ENCODE data around the gene RNASEH1. TPM values are rescaled to one million over a fixed set of nuclear protein-coding genes. Genes with fewer than 3 reads are reported as not detected.

RNASEH1 gene
- total and polyA plus RNA-seq, 2 donors = 12.4 to 15.7 TPM

- Histone ChIP-seq H3K36me3 (ENCODE audit: control insufficient read depth in 2 of 2, insufficient read depth in 2 of 2, low read length in 1 of 2) (peaks cover 4 to 6% of the 10 kb centered on the region in 2 donors), H3K9me3 (ENCODE audit: control insufficient read depth in 2 of 2, insufficient read depth in 1 of 2, low read length in 1 of 2) (peaks cover 0 to 4% of the 10 kb centered on the region in 2 donors), H3K4me1 (ENCODE audit: control insufficient read depth in 2 of 2, insufficient read depth in 2 of 2, low read length in 2 of 2) (peaks cover 0 to 5% of the 10 kb centered on the region in 2 donors), H3K27ac (ENCODE audit: low read depth in 1 of 2, low read length in 1 of 2) (no peak overlapping the region), H3K27me3 (ENCODE audit: control insufficient read depth in 2 of 2, insufficient read depth in 1 of 2, low read length in 1 of 2) (no peaks in the 10 kb centered on the region), H3K4me3 (ENCODE audit: low read length in 2 of 2) (no peak overlapping the region)
- WGBS = 98% methylated on average over 6 of the region's 6 CpGs
- DNase-seq (ENCODE audit: low read depth in 6 of 9, low spot score in 9 of 9) = no peak
Observed at GRCh38 chr2:3533836-3534235, 24.3 kb downstream of the RNASEH1 start.

DNA sequence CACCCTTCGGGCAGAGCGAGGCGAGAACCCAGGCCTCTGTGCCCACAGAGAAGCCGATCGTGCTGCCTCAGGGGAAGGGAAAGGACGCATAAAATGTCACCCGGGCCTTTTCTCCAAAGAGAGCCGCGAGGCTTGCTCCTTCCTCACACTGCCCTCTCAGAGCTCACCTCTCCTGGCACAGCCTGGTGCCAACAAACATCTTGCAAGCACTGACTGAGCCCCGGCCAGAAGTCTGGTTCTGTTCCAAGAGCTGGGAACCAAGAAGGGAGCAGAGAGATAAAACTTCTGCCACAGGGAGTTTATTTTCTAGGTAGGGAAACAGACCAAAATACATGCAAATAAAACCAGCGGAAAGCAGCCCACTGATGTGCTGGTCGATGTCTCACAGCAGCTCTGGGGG, 25.2 kb downstream of the RNASEH1 start:
- H3K27me3 ChIP-seq (ENCODE audit: control insufficient read depth in 2 of 2, insufficient read depth in 1 of 2, low read length in 1 of 2) = no peaks in the 10 kb centered on the region
- peaks cover 4 to 6% of the 10 kb centered on the region in 2 donors for H3K36me3 ChIP-seq (ENCODE audit: control insufficient read depth in 2 of 2, insufficient read depth in 2 of 2, low read length in 1 of 2)
- peaks cover 0 to 4% of the 10 kb centered on the region in 2 donors for H3K9me3 ChIP-seq (ENCODE audit: control insufficient read depth in 2 of 2, insufficient read depth in 1 of 2, low read length in 1 of 2)
- H3K4me3 ChIP-seq (ENCODE audit: low read length in 2 of 2) = no peak overlapping the region
- H3K27ac ChIP-seq (ENCODE audit: low read depth in 1 of 2, low read length in 1 of 2) = no peak overlapping the region
- H3K4me1 ChIP-seq (ENCODE audit: control insufficient read depth in 2 of 2, insufficient read depth in 2 of 2, low read length in 2 of 2) = peaks cover 0 to 5% of the 10 kb centered on the region in 2 donors
- 98% methylated on average over 12 of the region's 12 CpGs for WGBS
- DNase-seq (ENCODE audit: low read depth in 6 of 9, low spot score in 9 of 9) = no peak

DNA sequence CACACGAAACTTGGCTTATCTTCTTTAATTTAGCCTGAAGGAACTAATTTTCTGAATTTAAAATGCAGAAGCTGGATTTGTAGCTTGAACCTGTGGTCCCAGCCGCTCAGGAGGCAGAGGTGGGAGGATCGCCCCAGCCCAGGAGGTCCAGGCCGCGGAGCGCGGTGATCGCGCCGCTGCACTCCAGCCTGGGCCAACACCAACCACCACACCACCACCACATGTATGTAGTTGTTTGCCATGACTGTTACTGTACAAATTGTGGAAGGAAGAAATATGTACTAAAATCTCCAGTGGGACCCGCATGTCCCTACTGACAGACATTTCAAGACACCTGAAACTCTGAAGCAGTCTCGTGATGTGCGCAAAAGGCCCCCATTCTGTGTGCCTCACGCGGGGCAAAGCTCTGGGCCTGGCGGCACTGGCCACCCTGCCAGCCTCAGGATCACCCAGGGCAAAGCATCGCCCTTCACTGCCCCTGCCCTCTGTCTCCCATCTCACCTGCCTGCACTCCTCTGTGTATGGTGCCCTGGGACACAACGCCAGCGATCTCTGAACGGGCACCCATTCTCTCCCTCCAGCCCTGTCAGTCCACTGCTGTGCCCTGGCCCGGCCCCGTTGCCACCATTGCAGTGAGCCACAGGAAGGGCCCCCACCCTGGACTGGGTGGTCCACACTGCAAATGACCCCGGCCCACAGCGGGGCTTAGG, 28.7 kb downstream of the RNASEH1 start:
- Histone ChIP-seq H3K9me3 (ENCODE audit: control insufficient read depth in 2 of 2, insufficient read depth in 1 of 2, low read length in 1 of 2) (peaks cover 0 to 4% of the 10 kb centered on the region in 2 donors), H3K27me3 (ENCODE audit: control insufficient read depth in 2 of 2, insufficient read depth in 1 of 2, low read length in 1 of 2) (no peaks in the 10 kb centered on the region), H3K27ac (ENCODE audit: low read depth in 1 of 2, low read length in 1 of 2) (no peak overlapping the region), H3K4me1 (ENCODE audit: control insufficient read depth in 2 of 2, insufficient read depth in 2 of 2, low read length in 2 of 2) (no peaks in the 10 kb centered on the region), H3K36me3 (ENCODE audit: control insufficient read depth in 2 of 2, insufficient read depth in 2 of 2, low read length in 1 of 2) (peaks cover 4 to 6% of the 10 kb centered on the region in 2 donors), H3K4me3 (ENCODE audit: low read length in 2 of 2) (no peak overlapping the region)
- no peak for DNase-seq (ENCODE audit: low read depth in 6 of 9, low spot score in 9 of 9)
- WGBS = 98% methylated on average over 24 of the region's 24 CpGs

- no peaks in the 10 kb centered on the region for H3K4me1 ChIP-seq (ENCODE audit: control insufficient read depth in 2 of 2, insufficient read depth in 2 of 2, low read length in 2 of 2)
- 91% methylated on average over 40 of the region's 40 CpGs for WGBS
- H3K4me3 ChIP-seq (ENCODE audit: low read length in 2 of 2) = no peak overlapping the region
- no peaks in the 10 kb centered on the region for H3K36me3 ChIP-seq (ENCODE audit: control insufficient read depth in 2 of 2, insufficient read depth in 2 of 2, low read length in 1 of 2)
- no peaks in the 10 kb centered on the region for H3K9me3 ChIP-seq (ENCODE audit: control insufficient read depth in 2 of 2, insufficient read depth in 1 of 2, low read length in 1 of 2)
- H3K27ac ChIP-seq (ENCODE audit: low read depth in 1 of 2, low read length in 1 of 2) = no peak overlapping the region
- no peak for DNase-seq (ENCODE audit: low read depth in 6 of 9, low spot score in 9 of 9)
- H3K27me3 ChIP-seq (ENCODE audit: control insufficient read depth in 2 of 2, insufficient read depth in 1 of 2, low read length in 1 of 2) = no peaks in the 10 kb centered on the region
Observed at GRCh38 chr2:3527886-3528785, 30.0 kb downstream of the RNASEH1 start.

DNA sequence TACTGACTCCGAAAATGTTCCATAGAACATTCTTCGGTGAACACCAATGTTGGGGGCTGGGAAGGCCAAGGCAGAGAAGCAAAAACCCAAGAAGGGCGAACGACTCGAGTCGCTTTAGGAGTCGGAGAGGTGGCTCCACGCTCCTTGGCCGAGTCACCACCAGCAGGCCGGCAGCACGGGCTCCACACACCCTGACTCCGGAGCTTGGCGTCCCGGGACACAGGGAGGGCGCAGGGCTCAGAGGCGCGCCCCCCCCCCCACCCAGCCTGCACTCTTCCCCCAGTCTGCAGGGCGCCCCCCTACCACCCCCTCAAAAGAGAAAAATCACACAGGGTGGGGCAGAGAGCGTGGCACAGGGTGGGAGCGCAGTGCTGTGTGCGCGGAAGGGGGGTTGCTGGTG, 31.3 kb downstream of the RNASEH1 start:
- Histone ChIP-seq H3K36me3 (ENCODE audit: control insufficient read depth in 2 of 2, insufficient read depth in 2 of 2, low read length in 1 of 2) (no peaks in the 10 kb centered on the region), H3K9me3 (ENCODE audit: control insufficient read depth in 2 of 2, insufficient read depth in 1 of 2, low read length in 1 of 2) (no peaks in the 10 kb centered on the region), H3K27me3 (ENCODE audit: control insufficient read depth in 2 of 2, insufficient read depth in 1 of 2, low read length in 1 of 2) (no peaks in the 10 kb centered on the region), H3K4me1 (ENCODE audit: control insufficient read depth in 2 of 2, insufficient read depth in 2 of 2, low read length in 2 of 2) (no peaks in the 10 kb centered on the region), H3K27ac (ENCODE audit: low read depth in 1 of 2, low read length in 1 of 2) (no peak overlapping the region), H3K4me3 (ENCODE audit: low read length in 2 of 2) (no peak overlapping the region)
- 95% methylated on average over 22 of the region's 22 CpGs for WGBS
- DNase-seq (ENCODE audit: low read depth in 6 of 9, low spot score in 9 of 9) = no peak

GRCh38 chr2:3523551-3524041, 34.5 kb downstream of the RNASEH1 start:
- peaks cover 8 to 15% of the 10 kb centered on the region in 2 donors for H3K4me1 ChIP-seq (ENCODE audit: control insufficient read depth in 2 of 2, insufficient read depth in 2 of 2, low read length in 2 of 2)
- 91% methylated on average over 4 of the region's 4 CpGs for WGBS
- no peak overlapping the region for H3K27ac ChIP-seq (ENCODE audit: low read depth in 1 of 2, low read length in 1 of 2)
- DNase-seq (ENCODE audit: low read depth in 6 of 9, low spot score in 9 of 9) = no peak
- no peak overlapping the region for H3K4me3 ChIP-seq (ENCODE audit: low read length in 2 of 2)
- H3K27me3 ChIP-seq (ENCODE audit: control insufficient read depth in 2 of 2, insufficient read depth in 1 of 2, low read length in 1 of 2) = no peaks in the 10 kb centered on the region
- H3K36me3 ChIP-seq (ENCODE audit: control insufficient read depth in 2 of 2, insufficient read depth in 2 of 2, low read length in 1 of 2) = no peaks in the 10 kb centered on the region
- no peaks in the 10 kb centered on the region for H3K9me3 ChIP-seq (ENCODE audit: control insufficient read depth in 2 of 2, insufficient read depth in 1 of 2, low read length in 1 of 2)

DNA sequence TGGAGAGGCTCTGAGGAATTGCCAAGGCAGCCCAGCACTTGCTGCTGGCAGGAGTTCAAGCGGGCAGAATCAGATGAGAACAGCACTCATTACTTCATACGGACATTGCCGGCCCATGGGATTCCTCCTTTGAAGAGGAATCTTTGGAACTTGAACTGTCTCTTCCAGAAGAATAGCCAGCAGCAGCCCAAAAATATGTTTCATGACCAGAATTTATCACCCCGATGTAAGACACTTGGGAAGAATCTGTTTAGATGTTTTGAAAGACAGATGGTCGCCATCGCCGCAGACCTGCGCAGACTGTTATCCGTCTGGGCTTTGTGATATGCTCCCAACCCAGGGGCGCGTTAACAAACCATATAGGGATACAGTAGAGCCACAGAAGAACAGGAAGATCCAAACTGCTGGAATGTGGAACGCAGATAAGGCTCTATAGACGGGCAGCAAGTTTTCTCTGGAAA, 35.1 kb downstream of the RNASEH1 start:
- no peak overlapping the region for H3K27ac ChIP-seq (ENCODE audit: low read depth in 1 of 2, low read length in 1 of 2)
- DNase-seq (ENCODE audit: low read depth in 6 of 9, low spot score in 9 of 9) = no peak
- no peaks in the 10 kb centered on the region for H3K9me3 ChIP-seq (ENCODE audit: control insufficient read depth in 2 of 2, insufficient read depth in 1 of 2, low read length in 1 of 2)
- WGBS = 98% methylated on average over 13 of the region's 13 CpGs
- no peaks in the 10 kb centered on the region for H3K36me3 ChIP-seq (ENCODE audit: control insufficient read depth in 2 of 2, insufficient read depth in 2 of 2, low read length in 1 of 2)
- H3K4me3 ChIP-seq (ENCODE audit: low read length in 2 of 2) = no peak overlapping the region
- no peaks in the 10 kb centered on the region for H3K27me3 ChIP-seq (ENCODE audit: control insufficient read depth in 2 of 2, insufficient read depth in 1 of 2, low read length in 1 of 2)
- H3K4me1 ChIP-seq (ENCODE audit: control insufficient read depth in 2 of 2, insufficient read depth in 2 of 2, low read length in 2 of 2) = peaks cover 8 to 17% of the 10 kb centered on the region in 2 donors

DNA sequence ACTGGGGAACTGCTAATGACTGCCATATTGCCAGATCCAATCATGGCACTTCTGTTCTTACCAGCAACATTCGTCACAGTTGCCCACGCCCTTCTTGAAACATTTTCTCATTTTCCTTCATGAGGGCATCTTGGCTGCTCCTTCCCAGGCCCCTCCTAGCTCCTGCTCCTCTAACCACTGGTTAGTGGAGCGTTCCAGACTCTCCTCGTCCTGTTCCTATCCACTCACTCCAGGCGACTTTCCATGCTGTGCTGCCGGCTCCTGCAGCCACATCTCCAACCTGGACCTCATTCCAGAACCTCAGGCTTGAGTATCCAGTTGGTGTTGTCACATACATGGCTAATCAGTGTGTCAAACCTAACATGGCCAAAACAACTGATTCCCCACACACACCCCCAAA, 37.5 kb downstream of the RNASEH1 start:
- Histone ChIP-seq H3K4me1 (ENCODE audit: control insufficient read depth in 2 of 2, insufficient read depth in 2 of 2, low read length in 2 of 2) (peaks cover 8 to 18% of the 10 kb centered on the region in 2 donors), H3K9me3 (ENCODE audit: control insufficient read depth in 2 of 2, insufficient read depth in 1 of 2, low read length in 1 of 2) (no peaks in the 10 kb centered on the region), H3K27me3 (ENCODE audit: control insufficient read depth in 2 of 2, insufficient read depth in 1 of 2, low read length in 1 of 2) (no peaks in the 10 kb centered on the region), H3K36me3 (ENCODE audit: control insufficient read depth in 2 of 2, insufficient read depth in 2 of 2, low read length in 1 of 2) (no peaks in the 10 kb centered on the region), H3K27ac (ENCODE audit: low read depth in 1 of 2, low read length in 1 of 2) (no peak overlapping the region), H3K4me3 (ENCODE audit: low read length in 2 of 2) (no peak overlapping the region)
- no peak for DNase-seq (ENCODE audit: low read depth in 6 of 9, low spot score in 9 of 9)
- 99% methylated on average over 6 of the region's 6 CpGs for WGBS

Measured in thymus (tissue), 11 donors.